Nucleus accumbens (tissue), 56 donors: ENCODE results near the gene BCL2.
"Not testable (repeated sequence)": the region's sequence is repeated elsewhere in the genome, so short reads cannot be mapped to it uniquely, and the experiment has no call there.

ENCODE experiments used
- DNase-seq, 56 donors: peaks; one replicate each; lab custom pipeline; 2025; lab: John Stamatoyannopoulos, UW

The BCL2 gene

GRCh38 chr18:63319383-63320122 lies at the start of gene BCL2:
TSS of gene BCL2 (minus strand) at chr18:63319769.
- peak in 38 of 56 donors; percentile 25 to 82 (median 60) for DNase-seq

GRCh38 chr18:63368611-63369010 lies 49.0 kb upstream of the BCL2 start:
- no peak for DNase-seq

- peak; percentile 60 to 97 (median 92) for DNase-seq
Observed at GRCh38 chr18:63367053-63367953, 47.7 kb upstream of the BCL2 start, which contains the start of gene KDSR. TSS of gene KDSR (minus strand) at chr18:63367206. CDS start at chr18:63367118, 88 bp downstream.

GRCh38 chr18:63366213-63367052 lies 46.9 kb upstream of the BCL2 start:
- peak in 46 of 56 donors; percentile 4 to 68 (median 26) for DNase-seq

- peak in 10 of 56 donors; percentile 7 to 68 (median 44) for DNase-seq
Observed at GRCh38 chr18:63365876-63366212, 46.3 kb upstream of the BCL2 start.

- DNase-seq, result no peak
Observed at GRCh38 chr18:63363951-63364350, 44.4 kb upstream of the BCL2 start.

- DNase-seq, result not testable (repeated sequence)
Observed at GRCh38 chr18:63363420-63363819, 43.9 kb upstream of the BCL2 start.

GRCh38 chr18:63356272-63356896 lies 36.8 kb upstream of the BCL2 start:
- DNase-seq, result no peak

GRCh38 chr18:63350230-63350629 lies 30.7 kb upstream of the BCL2 start:
- no peak for DNase-seq

GRCh38 chr18:63348508-63349136 lies 29.1 kb upstream of the BCL2 start:
- no peak for DNase-seq

- DNase-seq, result no peak
Observed at GRCh38 chr18:63346480-63347183, 27.1 kb upstream of the BCL2 start.

GRCh38 chr18:63346031-63346430 lies 26.5 kb upstream of the BCL2 start:
- peak in 1 of 56 donors; percentile 20 for DNase-seq

- DNase-seq, result no peak
Observed at GRCh38 chr18:63344918-63345317, 25.3 kb upstream of the BCL2 start.

- no peak for DNase-seq
Observed at GRCh38 chr18:63344263-63344662, 24.7 kb upstream of the BCL2 start.

GRCh38 chr18:63342206-63342605 lies 22.6 kb upstream of the BCL2 start:
- DNase-seq, result peak in 14 of 56 donors; percentile 2 to 57 (median 12)

GRCh38 chr18:63339920-63340484 lies 20.4 kb upstream of the BCL2 start:
- DNase-seq, result peak in 6 of 56 donors; percentile 5 to 49 (median 12)

- no peak for DNase-seq
Observed at GRCh38 chr18:63336366-63337099, 17.0 kb upstream of the BCL2 start.

GRCh38 chr18:63331105-63331504 lies 11.5 kb upstream of the BCL2 start:
- no peak for DNase-seq
